Esophagus muscularis mucosa (tissue), 4 donors: ENCODE results near the gene GIPC3. TPM values are rescaled to one million over a fixed set of nuclear protein-coding genes. Genes with fewer than 3 reads are reported as not detected.

Experiments used
- DNase-seq: peaks from one replicate; pipeline ENCODE4 v3.0.0-alpha.2; 2017; ENCODE audit errors: extremely low spot score
- H3K27ac ChIP-seq, 4 donors: fragments of 200-600 bp; sonication (generic); replicated peaks in 1 of 4; 1 replicate in 3 of 4; 2 replicates in 1 of 4; pipeline ENCODE4 v1.5.1; 2016 to 2019; ENCODE audit warnings: mild to moderate bottlenecking in 1 of 4
- H3K27me3 ChIP-seq, 4 donors: fragments of 200-600 bp; sonication (generic); one replicate each; pipeline versions ENCODE4 v1.5.1 to v1.6.0; 2016 to 2019
- H3K36me3 ChIP-seq, 4 donors: fragments of 200-600 bp; sonication (generic); one replicate each; pipeline ENCODE4 v1.5.1; 2016 to 2019
- H3K4me1 ChIP-seq, 4 donors: fragments of 200-600 bp; sonication (generic); one replicate each; pipeline ENCODE4 v1.5.1; 2016 to 2019
- H3K4me3 ChIP-seq, 4 donors: fragments of 200-600 bp; sonication (generic); 1 replicate in 2 of 4; 2 replicates in 2 of 4; pipeline ENCODE4 v1.5.1; 2016 to 2019; ENCODE audit warnings: mild to moderate bottlenecking in 4 of 4, moderate library complexity in 1 of 4
- H3K9me3 ChIP-seq, 4 donors: fragments of 200-600 bp; sonication (generic); 1 replicate in 3 of 4; 2 replicates in 1 of 4; pipeline ENCODE4 v1.5.1; 2016 to 2019
- CTCF ChIP-seq, 3 experiments: fragments of 200-600 bp in 2 of 3; fragments of 450-650 bp in 1 of 3; sonication (generic) in 2 of 3; IDR thresholded peaks; one replicate each; pipeline ENCODE4 v1.5.1; 2017 to 2019; ENCODE audit warnings: antibody characterized with exemption in 3 of 3, mild to moderate bottlenecking in 2 of 3, moderate library complexity in 1 of 3
- EP300 ChIP-seq: sonication (generic); formaldehyde crosslinking; IDR thresholded peaks from one replicate; pipeline ENCODE4 v1.6.1; 2017; ENCODE audit warnings: antibody characterized with exemption
- POLR2A ChIP-seq: fragments of 450-650 bp; IDR thresholded peaks from one replicate; pipeline ENCODE4 v1.6.1; 2017; ENCODE audit warnings: antibody characterized with exemption, moderate library complexity, mild to moderate bottlenecking, low read depth
- POLR2AphosphoS5 ChIP-seq, 2 donors: sonication (generic); formaldehyde crosslinking; IDR thresholded peaks; one replicate each; pipeline ENCODE4 v1.6.1; 2017; ENCODE audit warnings: antibody characterized with exemption in 2 of 2
- WGBS: methylation state at CpG from one replicate; pipeline ENCODE4 v1.1.5; 2018; 5-methylcytosine and 5-hydroxymethylcytosine counted together
- intact Hi-C: fragments of 100-400 bp; cut with DNase I; formaldehyde crosslinking; loops from one replicate; pipeline ENCODE4 v1.15.1; 2023
- total RNA-seq, 4 donors: library from RNA; depleted of rRNA; stranded (reverse); fragments of >200 nt; gene quantifications; one replicate each; pipeline versions ENCODE4 v1.1.0 to v1.2.1, GENCODE V29; 2016

Gene GIPC3
- total RNA-seq, 4 donors from 2014 or later, result 4.1 to 17.5 (median 4.9) TPM

- H3K4me3 ChIP-seq, result no peak overlapping the region
- no peaks in the 10 kb centered on the region for H3K9me3 ChIP-seq
- peaks cover 5 to 35% (median 24%) of the 10 kb centered on the region in 4 donors for H3K4me1 ChIP-seq
- TF ChIP-seq POLR2A (no peak), POLR2AphosphoS5 (IDR thresholded peaks at IDR 0.05) (no peak), EP300 (no peak), CTCF (IDR thresholded peaks at IDR 0.05) (no peak)
- H3K27me3 ChIP-seq, result no peaks in the 10 kb centered on the region
- intact Hi-C loops, result loop anchor here (5.0 kb wide), 1 partner anchor 157 kb away; the partner anchor contains the start of gene TJP3
- WGBS, result 80% methylated on average over 10 of the region's 10 CpGs
- H3K36me3 ChIP-seq, result peaks cover 0 to 47% (median 34%) of the 10 kb centered on the region in 4 donors
- DNase-seq, result no peak
- H3K27ac ChIP-seq, result no peak overlapping the region
These were observed 35.5 kb upstream of the GIPC3 start for GRCh38 chr19:3549816-3550215.

GRCh38 chr19:3550947-3551791 is 34.1 kb upstream of the GIPC3 start:
- Histone ChIP-seq H3K4me3 (no peak overlapping the region), H3K36me3 (peaks cover 0 to 40% (median 24%) of the 10 kb centered on the region in 4 donors), H3K9me3 (no peaks in the 10 kb centered on the region), H3K27me3 (no peaks in the 10 kb centered on the region), H3K4me1 (peaks cover 16 to 42% (median 36%) of the 10 kb centered on the region in 4 donors), H3K27ac (no peak overlapping the region)
- WGBS, result 90% methylated on average over 23 of the region's 34 CpGs
- no peak for TF ChIP-seq POLR2AphosphoS5 (IDR thresholded peaks at IDR 0.05)
- TF ChIP-seq EP300, result no peak
- TF ChIP-seq POLR2A, result no peak
- no peak for TF ChIP-seq CTCF (IDR thresholded peaks at IDR 0.05)
- no peak for DNase-seq
- intact Hi-C loops, result no loop called here

GRCh38 chr19:3551792-3552095 is 33.5 kb upstream of the GIPC3 start:
- Histone ChIP-seq H3K9me3 (no peaks in the 10 kb centered on the region), H3K4me1 (peaks cover 20 to 47% (median 42%) of the 10 kb centered on the region in 4 donors), H3K4me3 (no peak overlapping the region), H3K27me3 (no peaks in the 10 kb centered on the region), H3K36me3 (peaks cover 0 to 34% (median 19%) of the 10 kb centered on the region in 4 donors), H3K27ac (no peak overlapping the region)
- 84% methylated on average over 9 of the region's 9 CpGs for WGBS
- TF ChIP-seq POLR2AphosphoS5 (IDR thresholded peaks at IDR 0.05), result no peak
- TF ChIP-seq POLR2A, result no peak
- no peak for TF ChIP-seq EP300
- no peak for TF ChIP-seq CTCF (IDR thresholded peaks at IDR 0.05)
- intact Hi-C loops, result no loop called here
- DNase-seq, result no peak

- Histone ChIP-seq H3K9me3 (no peaks in the 10 kb centered on the region), H3K27me3 (no peaks in the 10 kb centered on the region), H3K4me1 (peaks cover 27 to 57% (median 55%) of the 10 kb centered on the region in 4 donors), H3K36me3 (peaks cover 0 to 11% (median 5%) of the 10 kb centered on the region in 4 donors), H3K27ac (peak overlapping the region in 2 of 4 donors; percentile 23 to 35), H3K4me3 (no peak overlapping the region)
- DNase-seq, result no peak
- TF ChIP-seq POLR2AphosphoS5 (IDR thresholded peaks at IDR 0.05), result no peak
- no peak for TF ChIP-seq CTCF (IDR thresholded peaks at IDR 0.05)
- no peak for TF ChIP-seq POLR2A
- TF ChIP-seq EP300, result no peak
- intact Hi-C loops, result loop anchor here (5.0 kb wide), 1 partner anchor 63 kb away; no protein-coding TSS in a partner anchor
- 72% methylated on average over 21 of the region's 21 CpGs for WGBS
These were observed 30.8 kb upstream of the GIPC3 start for GRCh38 chr19:3554254-3555083.
